Measurements from ENCODE around the gene TRNP1. TPM values are rescaled to one million over a fixed set of nuclear protein-coding genes. Genes with fewer than 3 reads are reported as not detected.

TRNP1 gene
- total RNA-seq, 1 donor from 2014 or later: 16.4 TPM

DNA sequence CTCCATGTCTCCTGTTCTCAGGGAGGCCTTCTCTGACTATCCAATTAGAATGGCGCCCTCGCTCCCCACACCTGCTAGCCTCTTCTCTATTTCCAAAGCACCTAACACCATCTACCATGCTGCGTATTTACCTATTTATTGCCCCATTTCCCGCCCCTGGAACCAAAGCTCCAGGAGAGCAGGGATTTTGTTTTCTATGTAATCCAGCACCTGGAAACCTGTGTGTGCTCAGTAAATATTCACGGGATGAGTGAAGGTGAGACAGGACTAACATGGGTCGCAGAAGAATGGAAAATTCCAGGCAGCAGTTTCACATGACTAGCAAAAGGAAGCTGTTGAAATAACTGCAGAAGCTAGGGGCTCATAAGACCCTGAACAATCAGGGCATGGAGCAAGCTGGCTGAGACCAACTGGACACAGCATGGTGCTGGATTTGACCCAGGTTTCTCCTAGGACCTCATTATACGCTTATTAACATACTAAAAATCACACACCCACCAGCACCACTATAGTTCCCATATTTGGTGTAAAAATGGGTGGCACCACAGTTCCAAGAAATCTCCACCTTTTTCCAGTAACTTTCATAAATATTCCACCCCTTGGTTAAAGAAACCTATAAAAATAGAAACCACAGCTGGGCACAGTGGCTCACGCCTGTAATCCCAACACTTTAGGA, 34.2 kb downstream of the TRNP1 start:
- DNase-seq: no peak

DNA sequence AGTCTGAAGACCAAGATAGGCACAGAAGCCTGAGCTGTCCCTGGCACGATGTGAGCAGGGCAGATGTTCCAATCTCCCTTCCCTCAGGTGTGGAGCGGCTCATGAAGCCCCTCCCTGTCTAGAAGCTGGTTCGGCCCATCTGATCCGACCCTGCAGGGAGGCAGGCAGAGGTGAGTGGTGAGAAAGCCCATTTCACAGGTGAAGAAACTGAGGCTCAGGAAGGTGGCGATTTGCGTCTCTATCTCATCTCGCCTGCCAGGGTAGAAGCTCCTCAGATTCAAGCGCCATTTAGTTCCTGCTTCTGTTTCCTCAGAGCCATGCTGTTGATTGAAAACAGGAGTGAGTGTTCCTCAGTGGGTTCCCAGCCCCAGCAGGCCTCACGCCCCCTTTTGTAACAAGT, 36.0 kb downstream of the TRNP1 start:
- no peak for DNase-seq

DNA sequence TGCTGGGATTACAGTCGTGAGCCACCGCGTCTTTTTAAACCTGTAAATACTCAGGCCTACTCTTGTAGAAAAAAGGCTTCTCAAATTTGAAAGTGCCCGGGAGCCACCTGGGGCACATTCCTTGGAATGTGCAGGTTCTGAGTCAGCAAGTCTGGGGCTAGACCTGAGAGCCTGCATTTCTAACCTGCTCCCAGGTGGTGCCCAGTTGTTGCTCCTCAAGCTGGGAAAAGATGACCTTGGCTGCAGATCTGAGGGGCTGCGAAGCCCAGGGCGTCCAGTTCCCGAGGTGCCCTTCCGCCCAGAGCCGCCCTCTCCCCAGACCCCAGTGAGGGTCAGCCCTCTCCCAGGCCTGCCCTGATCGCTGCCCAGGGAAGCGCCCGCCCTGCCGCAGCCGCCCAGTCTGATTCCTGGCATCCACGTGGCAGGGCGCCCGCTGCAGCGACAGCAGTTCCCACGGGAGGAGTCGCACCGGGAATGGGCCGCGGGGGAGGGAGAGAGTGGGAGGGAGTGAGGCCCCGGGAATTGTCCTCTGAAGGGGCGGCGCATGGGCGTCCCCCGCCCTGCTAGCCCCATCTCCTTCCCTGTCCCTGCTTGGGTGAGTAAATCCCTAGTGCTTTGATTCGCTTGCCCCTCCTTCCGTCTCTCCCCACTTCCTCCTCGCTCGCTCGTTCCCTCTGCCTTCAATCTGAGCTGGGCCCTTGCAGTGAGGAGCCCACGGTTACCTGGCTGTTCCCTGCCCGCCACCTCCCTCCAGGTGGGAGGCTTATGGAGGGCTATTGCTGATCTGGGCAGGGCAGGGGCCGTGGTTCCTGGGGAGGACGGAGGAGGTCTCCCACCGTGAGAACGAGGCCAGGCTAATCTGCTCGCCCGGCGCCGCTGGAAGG, 38.0 kb downstream of the TRNP1 start:
- DNase-seq: peak; percentile 61

DNA sequence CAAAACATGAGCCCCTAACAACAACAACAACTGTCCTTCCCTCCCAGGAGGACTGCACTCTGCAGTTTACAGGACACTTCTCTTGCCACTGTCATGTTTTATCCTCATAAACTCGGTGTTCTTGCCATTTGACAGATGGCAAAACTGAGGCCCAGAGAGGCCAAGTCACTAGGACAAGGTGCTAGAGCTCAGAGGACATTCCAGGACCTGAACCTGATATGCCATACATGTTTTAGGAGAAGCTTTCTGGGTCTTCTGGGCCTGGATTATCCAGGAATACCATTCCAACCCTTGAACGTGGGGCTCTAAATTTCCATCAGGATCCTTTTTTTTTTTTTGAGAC, 38.6 kb downstream of the TRNP1 start:
- DNase-seq: no peak

DNA sequence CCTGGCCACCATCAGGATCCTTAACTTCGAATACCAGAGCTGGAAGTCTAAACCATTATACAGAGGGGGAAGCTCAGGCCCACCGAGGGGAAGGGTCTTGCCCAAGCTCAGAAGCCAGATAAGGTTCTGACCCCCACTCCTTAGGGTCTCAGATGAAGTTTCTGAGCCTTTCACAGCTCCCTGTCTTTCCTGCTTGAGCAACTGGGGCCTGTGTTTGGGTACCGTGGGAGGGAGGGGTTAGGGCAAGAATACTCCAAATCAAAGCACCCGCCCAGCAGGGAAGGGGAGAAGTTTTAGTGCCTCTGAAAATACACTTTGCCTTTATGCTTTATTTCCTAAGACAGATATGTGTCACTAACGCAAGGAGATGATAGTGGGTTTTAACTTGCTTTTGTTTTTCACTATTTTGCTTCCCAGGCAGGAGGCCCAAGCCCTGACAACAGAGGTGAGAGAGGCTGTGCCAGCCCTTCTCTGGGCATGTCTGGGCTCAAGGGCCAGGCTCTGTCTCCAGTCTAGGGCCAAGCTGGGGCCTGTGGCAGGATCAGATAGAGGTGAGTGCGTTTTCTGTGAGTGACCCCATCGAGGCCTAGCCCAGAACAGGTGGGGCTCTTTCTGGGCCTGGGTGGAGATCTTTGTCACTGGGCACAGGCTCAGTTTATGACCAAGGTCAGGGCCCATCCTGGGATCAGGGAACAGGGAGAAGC, 39.7 kb downstream of the TRNP1 start:
- DNase-seq: no peak

DNA sequence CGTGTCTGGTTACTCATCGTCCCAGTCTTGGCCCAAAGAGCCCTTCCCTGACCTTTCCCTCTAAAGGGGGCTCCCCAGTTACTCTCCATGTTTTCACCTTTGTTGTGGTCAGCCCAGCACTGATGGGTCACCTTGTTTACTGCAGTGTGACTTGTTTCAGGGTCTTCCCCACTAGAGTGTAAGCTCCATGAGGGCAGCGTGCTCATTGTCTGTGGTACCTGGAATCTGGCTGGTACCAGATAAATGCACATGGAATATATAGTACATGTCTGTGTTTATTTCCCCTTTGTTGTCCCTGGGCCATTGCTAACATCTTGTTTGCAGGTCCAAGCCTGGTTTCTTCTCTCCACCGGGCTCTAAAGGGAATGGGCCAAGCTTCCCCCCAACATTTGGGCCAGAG, 41.9 kb downstream of the TRNP1 start:
- DNase-seq: no peak

DNA sequence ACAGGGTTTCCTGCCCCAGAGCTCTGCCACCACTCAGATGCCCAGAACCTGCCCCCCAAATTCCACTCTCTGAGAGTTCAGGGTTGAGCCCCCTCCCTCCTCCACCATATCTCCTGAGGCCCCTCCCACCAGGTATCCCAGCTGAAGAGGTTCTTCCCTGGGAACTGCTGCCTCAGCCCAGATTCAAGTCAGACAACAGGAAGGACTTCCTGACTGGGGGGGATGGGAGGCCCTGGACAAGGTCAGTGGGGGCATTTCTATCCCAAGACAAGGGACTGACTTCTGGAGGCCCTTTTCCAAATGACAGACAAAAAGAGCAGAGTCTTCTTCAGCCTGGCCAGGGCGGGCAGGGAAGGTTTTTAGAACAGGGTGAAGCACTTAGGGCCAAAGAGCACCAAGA, 43.2 kb downstream of the TRNP1 start:
- no peak for DNase-seq

DNA sequence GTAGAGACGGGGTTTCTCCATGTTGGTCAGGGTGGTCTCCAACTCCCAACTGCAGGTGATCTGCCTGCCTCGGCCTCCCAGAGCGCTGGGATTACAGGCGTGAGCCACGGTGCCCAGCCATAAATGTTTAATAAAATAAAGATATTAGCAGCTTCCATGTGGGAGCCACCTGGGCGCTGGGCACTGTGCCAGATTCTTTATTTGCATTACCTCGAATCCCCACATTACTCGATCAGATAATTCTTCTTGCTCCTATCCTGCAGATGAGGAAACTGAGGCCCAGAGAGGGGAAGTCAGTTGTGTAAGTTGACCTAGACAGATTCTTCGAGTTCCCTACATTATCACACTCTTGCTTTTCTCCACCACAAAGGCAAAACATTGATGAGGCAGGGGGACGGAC, 44.0 kb downstream of the TRNP1 start:
- no peak for DNase-seq

DNA sequence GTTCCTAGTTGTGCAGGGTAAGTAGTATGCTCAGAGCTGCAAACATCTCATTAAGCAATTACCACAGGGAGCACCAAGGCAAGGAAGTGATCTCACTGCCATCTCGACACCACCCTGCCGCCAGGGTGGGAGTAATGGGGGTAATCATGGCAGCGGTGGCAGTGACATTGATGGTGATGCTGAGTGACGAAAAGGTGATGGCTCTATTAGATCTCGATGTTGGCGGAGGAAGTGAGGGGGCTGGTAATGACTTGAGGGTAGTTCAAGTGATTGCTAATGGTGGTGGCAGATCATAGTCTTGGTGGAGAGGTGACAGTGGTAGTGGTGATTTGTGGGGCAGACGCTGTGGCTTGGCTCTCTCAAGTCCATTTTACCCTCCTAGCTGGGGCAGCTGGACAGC, 44.5 kb downstream of the TRNP1 start:
- no peak for DNase-seq

DNA sequence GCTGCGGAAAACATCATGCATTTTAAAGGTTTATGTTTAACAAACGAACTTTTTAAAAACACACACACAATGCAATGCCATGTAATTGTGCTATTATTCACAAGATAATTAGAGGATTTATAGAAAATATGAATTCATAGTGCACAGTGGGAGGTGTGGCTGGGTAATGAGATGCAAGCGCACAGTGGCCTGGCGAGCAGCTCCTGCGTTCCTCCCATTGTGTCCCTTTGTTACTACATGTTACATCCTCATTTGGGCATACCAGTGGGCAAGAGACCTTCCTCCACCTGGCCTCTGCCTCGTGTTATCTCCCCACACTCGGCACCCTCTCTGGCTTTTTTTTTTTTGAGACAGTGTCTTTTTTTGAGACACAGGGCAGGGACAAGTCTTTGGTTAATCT, 49.2 kb downstream of the TRNP1 start:
- DNase-seq: no peak

DNA sequence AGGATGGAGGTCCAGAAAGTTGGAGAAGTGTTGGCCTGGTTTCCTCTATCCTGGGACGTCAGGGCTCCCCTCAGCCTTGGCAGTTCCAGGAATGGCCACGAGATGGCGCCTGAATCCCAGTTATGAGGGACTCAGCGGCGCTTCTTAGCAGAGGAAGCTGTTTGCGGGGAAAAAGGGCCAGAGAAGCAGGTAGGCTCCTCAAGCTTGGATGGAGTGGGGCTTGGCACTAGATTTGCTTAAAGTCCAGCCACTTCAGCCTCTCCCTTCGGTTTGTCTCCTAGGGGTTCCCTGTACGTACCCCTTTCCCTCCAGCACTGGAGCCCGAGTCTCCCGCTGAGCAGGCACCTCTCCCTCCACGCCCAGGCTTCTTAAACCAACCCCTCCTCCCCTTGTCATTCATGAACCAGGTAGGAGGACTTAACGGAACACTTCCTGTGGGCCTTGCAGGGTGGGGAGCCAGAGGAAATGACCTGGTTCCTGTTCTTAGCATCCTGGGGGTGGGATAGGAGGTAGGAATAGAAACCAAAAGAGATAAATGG, 51.2 kb downstream of the TRNP1 start:
- peak; percentile 73 for DNase-seq

DNA sequence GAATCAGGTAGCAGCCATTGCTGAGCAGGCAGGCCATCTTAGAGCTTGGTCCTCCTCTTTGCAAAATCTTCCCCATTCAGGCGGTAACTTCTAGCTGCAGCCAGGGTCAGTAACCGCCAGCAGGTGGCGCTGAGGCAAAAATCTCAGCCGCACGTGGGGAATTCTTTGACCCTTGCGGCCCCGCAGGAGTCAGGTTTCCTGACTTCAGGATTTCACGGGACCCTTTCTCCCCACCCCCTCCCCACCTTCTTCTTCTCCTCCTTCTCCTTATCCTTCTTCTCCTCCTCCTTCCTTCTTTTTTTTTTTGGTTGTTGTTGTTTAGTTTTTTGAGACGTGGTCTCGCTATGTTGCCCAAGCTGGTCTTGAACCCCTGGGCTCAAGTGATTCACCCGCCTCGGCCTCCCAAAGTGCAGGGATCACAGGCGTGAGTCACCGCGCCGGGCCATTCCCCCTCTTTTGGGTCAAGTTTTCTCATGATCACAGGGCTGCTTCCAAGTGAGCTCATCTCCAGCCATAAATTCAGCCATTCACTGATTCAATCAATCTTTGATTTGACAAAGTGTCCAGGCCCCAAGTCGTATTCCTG, 52.6 kb downstream of the TRNP1 start:
- peak; percentile 42 for DNase-seq

DNA sequence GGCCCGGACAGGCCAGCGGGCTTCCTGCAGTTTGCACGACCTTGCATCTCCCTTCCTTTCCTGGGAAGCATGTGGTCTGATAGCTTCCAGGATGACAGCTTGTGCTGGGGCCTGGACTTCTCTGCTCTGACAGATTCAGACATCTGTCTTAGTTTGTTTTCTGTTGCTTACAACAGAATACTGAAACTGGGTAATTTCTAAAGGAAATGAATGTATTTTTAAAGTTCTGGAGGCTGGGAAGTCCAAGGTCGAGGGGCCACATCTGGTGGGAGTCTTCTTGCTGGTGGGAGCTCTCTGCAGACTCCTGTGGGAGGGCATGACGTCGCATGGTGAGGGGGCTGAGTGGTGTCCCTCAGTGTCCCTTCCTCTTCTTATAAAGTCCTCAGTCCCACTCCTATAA, 54.4 kb downstream of the TRNP1 start:
- DNase-seq: no peak

DNA sequence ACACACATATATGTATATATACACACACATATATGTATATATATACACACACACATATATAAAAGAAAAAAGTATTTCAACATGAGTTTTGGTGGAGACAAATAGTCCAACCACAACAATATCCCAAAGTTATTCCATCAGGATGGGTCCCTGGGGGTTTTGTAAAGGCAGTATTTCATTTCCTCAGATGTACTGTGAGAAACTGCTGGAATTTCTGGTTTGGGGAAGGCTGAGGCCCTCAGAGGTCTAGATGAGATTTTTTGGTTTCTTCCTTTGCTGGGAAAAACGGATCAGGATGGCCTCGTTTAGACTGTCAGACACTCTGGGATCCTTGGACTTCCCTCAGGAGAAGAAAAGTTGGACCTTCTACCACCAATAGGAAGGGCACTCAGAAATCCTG, 55.6 kb downstream of the TRNP1 start:
- DNase-seq: no peak

DNA sequence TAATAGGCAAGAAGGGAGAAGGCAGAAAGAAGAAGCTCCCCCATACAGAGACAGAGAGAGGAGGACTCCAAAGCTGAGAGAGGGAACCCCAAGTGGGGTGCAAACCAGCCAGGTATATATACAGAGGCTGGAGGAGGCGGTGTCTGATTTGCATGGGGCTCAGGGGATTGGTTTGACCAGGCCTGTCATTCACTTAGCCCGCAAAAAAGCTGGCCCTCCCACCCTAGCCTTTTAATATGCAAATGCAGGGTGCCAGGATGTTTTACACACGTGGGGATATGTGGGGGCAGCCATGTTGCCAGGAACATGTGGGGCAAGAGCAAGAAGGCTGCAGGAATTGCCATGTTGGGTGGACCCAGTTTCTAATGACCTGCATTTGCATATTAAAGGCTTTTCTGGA, 56.1 kb downstream of the TRNP1 start:
- DNase-seq: no peak

Other genes starting within 250 kb of the TRNP1 start
- 9.5 TPM for gene PIGV, start 205.7 kb upstream of the TRNP1 start, total RNA-seq
- gene ZDHHC18, start 167.0 kb upstream of the TRNP1 start, total RNA-seq: 19.2 TPM
- gene SFN, start 130.5 kb upstream of the TRNP1 start, total RNA-seq: not detected
- gene GPN2, start 103.4 kb upstream of the TRNP1 start, total RNA-seq: 11.5 TPM
- gene GPATCH3, start 93.2 kb upstream of the TRNP1 start, total RNA-seq: 8.1 TPM
- not detected for gene NR0B2, start 79.7 kb upstream of the TRNP1 start, total RNA-seq
- 11.2 TPM for gene NUDC, start 71.9 kb upstream of the TRNP1 start, total RNA-seq
- not detected for gene KDF1, start 33.2 kb upstream of the TRNP1 start, total RNA-seq
- gene TENT5B, start 19.2 kb downstream of the TRNP1 start, total RNA-seq: 0.31 TPM
- gene SLC9A1, start 161.4 kb downstream of the TRNP1 start, total RNA-seq: 1.9 TPM
- gene WDTC1, start 240.9 kb downstream of the TRNP1 start, total RNA-seq: 20.9 TPM

All from occipital lobe (tissue), 2 donors.